GM21529 (cell line): ENCODE data around the gene FAM20A.
A peak's percentile ranks its signal among the peaks of the same experiment; 100 is the strongest.

ENCODE experiments used
- ATAC-seq: cut with Tn5 transposase; IDR thresholded peaks from one replicate; pipeline ENCODE4 v1.9.1; 2021; ENCODE audit not compliant: unreplicated experiment

Gene FAM20A

GRCh38 chr17:68600931-68601564 lies at the start of gene FAM20A:
Gene FAM20A, minus strand, starts transcription at chr17:68601367. Its CDS starts 701 bp downstream, at chr17:68600666.
- no peak for ATAC-seq

- ATAC-seq = no peak
Observed at GRCh38 chr17:68649324-68649723, 48.2 kb upstream of the FAM20A start.

GRCh38 chr17:68646626-68647526 lies 45.7 kb upstream of the FAM20A start:
- no peak for ATAC-seq

GRCh38 chr17:68642118-68642412 lies 40.9 kb upstream of the FAM20A start:
- ATAC-seq = no peak

GRCh38 chr17:68641276-68642117 lies 40.3 kb upstream of the FAM20A start:
- no peak for ATAC-seq

GRCh38 chr17:68640242-68640989 lies 39.2 kb upstream of the FAM20A start:
- ATAC-seq = no peak

GRCh38 chr17:68634345-68634876 lies 33.2 kb upstream of the FAM20A start:
- no peak for ATAC-seq

GRCh38 chr17:68628576-68628957 lies 27.4 kb upstream of the FAM20A start:
- no peak for ATAC-seq

GRCh38 chr17:68627956-68628575 lies 26.9 kb upstream of the FAM20A start:
- no peak for ATAC-seq

GRCh38 chr17:68624381-68624780 lies 23.2 kb upstream of the FAM20A start:
- no peak for ATAC-seq

GRCh38 chr17:68623811-68624210 lies 22.6 kb upstream of the FAM20A start:
- ATAC-seq = no peak

GRCh38 chr17:68622423-68622822 lies 21.3 kb upstream of the FAM20A start:
- ATAC-seq = no peak

GRCh38 chr17:68621065-68621464 lies 19.9 kb upstream of the FAM20A start:
- ATAC-seq = no peak

- ATAC-seq = no peak
Observed at GRCh38 chr17:68616334-68616733, 15.2 kb upstream of the FAM20A start.

GRCh38 chr17:68614718-68615117 lies 13.6 kb upstream of the FAM20A start:
- ATAC-seq = no peak

GRCh38 chr17:68613739-68614298 lies 12.7 kb upstream of the FAM20A start:
- peak; percentile 69 for ATAC-seq

- no peak for ATAC-seq
Observed at GRCh38 chr17:68612923-68613292, 11.7 kb upstream of the FAM20A start.

- ATAC-seq = no peak
Observed at GRCh38 chr17:68612209-68612922, 11.2 kb upstream of the FAM20A start.
